Mesenchymal stem cell (in vitro differentiated cells and primary cell): ENCODE measurements around the gene LRRN2.

ENCODE experiments used
- DNase-seq: peaks from one replicate; pipeline ENCODE4 v3.0.0-alpha.2; 2013
- H2AFZ ChIP-seq: one replicate; pipeline ENCODE4 v1.6.1; 2013; ENCODE audit warnings: low read depth, mild to moderate bottlenecking, control low read depth, inconsistent platforms, low read length, moderate library complexity
- H2AK5ac ChIP-seq: 2 replicates; pipeline ENCODE4 v1.6.1; 2013; ENCODE audit warnings: low read length, moderate library complexity, mild to moderate bottlenecking, inconsistent platforms; ENCODE audit not compliant: severe bottlenecking
- H2BK120ac ChIP-seq: one replicate; pipeline ENCODE4 v1.6.1; 2013; ENCODE audit warnings: low read depth, mild to moderate bottlenecking, inconsistent platforms, low read length, moderate library complexity
- H2BK12ac ChIP-seq, 2 experiments: one replicate each; pipeline ENCODE4 v1.6.1; 2013; ENCODE audit warnings: inconsistent platforms in 2 of 2, low read length in 2 of 2, mild to moderate bottlenecking in 2 of 2, moderate library complexity in 2 of 2, control low read depth in 1 of 2
- H2BK15ac ChIP-seq: one replicate; pipeline ENCODE4 v1.6.1; 2013; ENCODE audit warnings: mild to moderate bottlenecking, low read depth, inconsistent platforms; ENCODE audit not compliant: poor library complexity, severe bottlenecking
- H2BK5ac ChIP-seq: 2 replicates; pipeline ENCODE4 v1.6.1; 2013; ENCODE audit warnings: low read depth, mild to moderate bottlenecking, low read length, control low read depth, inconsistent platforms; ENCODE audit not compliant: poor library complexity, severe bottlenecking
- H3K14ac ChIP-seq, 2 experiments: one replicate each; pipeline ENCODE4 v1.6.1; 2013; ENCODE audit warnings: inconsistent platforms in 2 of 2, low read length in 2 of 2, control low read depth in 1 of 2, mild to moderate bottlenecking in 1 of 2, moderate library complexity in 1 of 2
- H3K18ac ChIP-seq, 2 experiments: one replicate each; pipeline ENCODE4 v1.6.1; 2013; ENCODE audit warnings: inconsistent platforms in 2 of 2, low read length in 2 of 2, control low read depth in 1 of 2, low read depth in 1 of 2, mild to moderate bottlenecking in 1 of 2
- H3K23ac ChIP-seq, 2 experiments: one replicate each; pipeline ENCODE4 v1.6.1; 2013; ENCODE audit warnings: inconsistent platforms in 2 of 2, low read length in 2 of 2, mild to moderate bottlenecking in 2 of 2, moderate library complexity in 2 of 2, control low read depth in 1 of 2
- H3K27ac ChIP-seq: 2 replicates; pipeline ENCODE4 v1.5.1; 2013; ENCODE audit warnings: mild to moderate bottlenecking, moderate library complexity, low read length, control low read depth, inconsistent platforms; ENCODE audit not compliant: poor library complexity, severe bottlenecking
- H3K27me3 ChIP-seq, 2 experiments: 2 replicates each; pipeline versions ENCODE4 v1.6.1 to v1.7.0; 2013; ENCODE audit warnings: low read length in 2 of 2, mild to moderate bottlenecking in 2 of 2, moderate library complexity in 2 of 2, control low read depth in 1 of 2, inconsistent platforms in 1 of 2; ENCODE audit not compliant: control insufficient read depth in 1 of 2, insufficient read depth in 1 of 2
- H3K36me3 ChIP-seq, 2 experiments: 2 replicates each; pipeline versions ENCODE4 v1.6.1 to v1.7.0; 2013; ENCODE audit warnings: low read length in 2 of 2, control low read depth in 1 of 2, inconsistent platforms in 1 of 2, low read depth in 1 of 2, mild to moderate bottlenecking in 1 of 2; ENCODE audit not compliant: insufficient read depth in 2 of 2, control insufficient read depth in 1 of 2
- H3K4ac ChIP-seq, 2 experiments: one replicate each; pipeline ENCODE4 v1.6.1; 2013; ENCODE audit warnings: inconsistent platforms in 2 of 2, low read length in 2 of 2, mild to moderate bottlenecking in 2 of 2, moderate library complexity in 2 of 2, control low read depth in 1 of 2, low read depth in 1 of 2
- H3K4me1 ChIP-seq: 2 replicates; pipeline ENCODE4 v1.6.1; 2013; ENCODE audit warnings: low read depth, low read length, control low read depth; ENCODE audit not compliant: control insufficient read depth, insufficient read depth
- H3K4me2 ChIP-seq: 2 replicates; pipeline ENCODE4 v1.6.1; 2013; ENCODE audit warnings: low read length, mild to moderate bottlenecking, inconsistent platforms; ENCODE audit not compliant: poor library complexity, severe bottlenecking
- H3K4me3 ChIP-seq, 2 experiments: 2 replicates each; pipeline versions ENCODE4 v1.5.1 to v1.7.0; 2013; ENCODE audit warnings: low read length in 2 of 2, mild to moderate bottlenecking in 2 of 2, control low read depth in 1 of 2, low read depth in 1 of 2; ENCODE audit not compliant: insufficient read depth in 1 of 2
- H3K79me1 ChIP-seq: replicated peaks from 2 replicates; pipeline ENCODE4 v1.6.1; 2013; ENCODE audit warnings: mild to moderate bottlenecking, control low read depth, low read length, inconsistent platforms; ENCODE audit not compliant: poor library complexity, severe bottlenecking
- H3K9ac ChIP-seq: 2 replicates; pipeline ENCODE4 v1.7.0; 2013; ENCODE audit warnings: mild to moderate bottlenecking, low read length, moderate library complexity
- H3K9me3 ChIP-seq: 2 replicates; pipeline ENCODE4 v1.7.0; 2013; ENCODE audit warnings: mild to moderate bottlenecking, low read length; ENCODE audit not compliant: control insufficient read depth
- H4K8ac ChIP-seq: one replicate; pipeline ENCODE4 v1.6.1; 2013; ENCODE audit warnings: inconsistent platforms, mild to moderate bottlenecking, low read length, moderate library complexity
- H4K91ac ChIP-seq: one replicate; pipeline ENCODE4 v1.6.1; 2013; ENCODE audit warnings: mild to moderate bottlenecking, low read length, inconsistent platforms
- WGBS: methylation state at CpG from one replicate; pipeline ENCODE4 v1.1.7; 2013; ENCODE audit warnings: mixed read lengths; 5-methylcytosine and 5-hydroxymethylcytosine counted together

Gene LRRN2

DNA sequence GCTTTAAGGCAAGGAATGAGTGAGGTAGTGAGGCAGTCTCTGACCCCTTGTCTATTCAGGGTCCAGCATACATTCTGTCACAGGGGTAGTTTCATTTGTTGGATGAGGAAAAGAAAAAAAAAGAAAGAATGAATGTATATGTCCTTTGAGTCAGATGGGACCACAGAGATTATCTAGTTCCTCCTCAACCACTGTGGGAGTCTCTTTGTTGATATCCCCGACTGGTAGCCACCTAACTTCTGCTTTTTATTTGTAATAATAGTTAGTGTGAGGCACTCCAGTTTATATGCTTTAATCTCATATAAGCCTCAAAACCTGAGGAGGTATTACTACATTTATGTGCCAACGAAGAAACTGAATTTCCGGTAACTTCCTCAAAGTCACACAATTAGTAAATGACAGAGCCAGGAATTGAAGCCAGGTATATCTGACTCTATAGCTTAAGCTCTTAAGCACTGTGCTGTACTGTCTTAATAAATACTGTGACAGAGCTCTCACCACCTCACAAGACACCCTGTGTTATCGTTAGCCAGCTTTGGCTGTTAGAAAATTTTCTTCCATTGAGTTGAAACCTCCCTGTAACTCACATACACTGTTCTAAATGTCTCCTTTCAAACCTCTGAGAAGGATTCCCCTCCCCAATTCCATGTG lies 87.1 kb downstream of the LRRN2 start:
- Histone ChIP-seq H2BK15ac (no peak overlapping the region), H3K23ac (no peak overlapping the region), H2BK12ac (no peak overlapping the region), H3K27me3 (peaks cover 23 to 41% of the 10 kb centered on the region in 2 experiments), H3K9ac (no peak overlapping the region), H3K18ac (no peak overlapping the region), H2BK5ac (no peak overlapping the region), H2AFZ (no peak overlapping the region), H2AK5ac (no peak overlapping the region), H3K79me1 (no peaks in the 10 kb centered on the region), H3K27ac (no peak overlapping the region), H4K91ac (no peak overlapping the region), H3K9me3 (no peaks in the 10 kb centered on the region), H2BK120ac (no peak overlapping the region), H3K14ac (no peak overlapping the region), H3K4me3 (no peak overlapping the region), H3K4ac (no peak overlapping the region), H3K4me1 (peaks cover 4% of the 10 kb centered on the region), H3K36me3 (no peaks in the 10 kb centered on the region), H3K4me2 (no peak overlapping the region), H4K8ac (no peak overlapping the region)
- WGBS: 91% methylated on average over 4 of the region's 4 CpGs
- no peak for DNase-seq

DNA sequence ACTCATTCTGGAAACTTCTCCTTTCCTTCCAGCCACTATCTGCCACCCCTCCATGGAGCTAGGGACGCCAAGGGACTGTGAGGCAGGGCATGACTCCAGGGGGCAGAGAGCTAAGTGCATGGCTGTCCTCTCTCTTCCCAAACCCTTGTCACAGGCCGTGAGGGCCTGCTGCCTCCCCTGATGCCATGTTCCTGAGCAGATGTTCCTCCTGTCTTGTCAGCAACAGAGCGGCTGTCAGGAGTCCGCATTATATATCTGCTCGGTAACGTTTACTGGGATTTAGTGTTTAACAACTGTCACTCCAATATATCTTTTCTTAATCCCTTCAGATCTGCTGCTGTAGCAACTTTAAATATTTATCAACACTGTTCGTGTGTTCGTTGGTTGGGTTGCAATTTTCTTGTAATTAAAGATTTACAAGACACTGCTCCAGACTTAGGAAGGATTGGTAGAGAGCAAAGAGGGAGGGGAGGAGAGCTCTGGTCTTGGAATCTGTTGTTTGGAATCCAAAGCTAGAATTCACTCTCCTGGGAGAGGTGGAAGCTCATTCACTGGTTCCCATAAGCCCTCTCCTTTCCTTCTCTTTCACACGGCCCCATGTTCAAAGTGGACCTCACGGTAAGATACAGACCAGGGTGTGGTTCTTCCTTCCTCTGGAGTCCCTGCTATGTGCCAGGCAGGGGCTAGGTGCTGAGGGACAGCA lies 93.1 kb downstream of the LRRN2 start:
- Histone ChIP-seq H2AFZ (no peak overlapping the region), H3K9ac (no peak overlapping the region), H3K23ac (no peak overlapping the region), H3K36me3 (no peaks in the 10 kb centered on the region), H3K4me2 (no peak overlapping the region), H3K27ac (no peak overlapping the region), H4K91ac (no peak overlapping the region), H2BK5ac (no peak overlapping the region), H3K79me1 (no peaks in the 10 kb centered on the region), H3K4me3 (no peak overlapping the region), H3K4me1 (peaks cover 17% of the 10 kb centered on the region), H2BK12ac (no peak overlapping the region), H3K14ac (peak overlapping the region in 1 of 2 experiments; percentile 68), H4K8ac (peak overlapping the region; percentile 52), H2BK120ac (no peak overlapping the region), H3K27me3 (no peaks in the 10 kb centered on the region), H3K4ac (no peak overlapping the region), H3K9me3 (no peaks in the 10 kb centered on the region), H2BK15ac (no peak overlapping the region), H3K18ac (peak overlapping the region in 1 of 2 experiments; percentile 71), H2AK5ac (no peak overlapping the region)
- DNase-seq: peak; percentile 24
- 48% methylated on average over 7 of the region's 10 CpGs for WGBS

DNA sequence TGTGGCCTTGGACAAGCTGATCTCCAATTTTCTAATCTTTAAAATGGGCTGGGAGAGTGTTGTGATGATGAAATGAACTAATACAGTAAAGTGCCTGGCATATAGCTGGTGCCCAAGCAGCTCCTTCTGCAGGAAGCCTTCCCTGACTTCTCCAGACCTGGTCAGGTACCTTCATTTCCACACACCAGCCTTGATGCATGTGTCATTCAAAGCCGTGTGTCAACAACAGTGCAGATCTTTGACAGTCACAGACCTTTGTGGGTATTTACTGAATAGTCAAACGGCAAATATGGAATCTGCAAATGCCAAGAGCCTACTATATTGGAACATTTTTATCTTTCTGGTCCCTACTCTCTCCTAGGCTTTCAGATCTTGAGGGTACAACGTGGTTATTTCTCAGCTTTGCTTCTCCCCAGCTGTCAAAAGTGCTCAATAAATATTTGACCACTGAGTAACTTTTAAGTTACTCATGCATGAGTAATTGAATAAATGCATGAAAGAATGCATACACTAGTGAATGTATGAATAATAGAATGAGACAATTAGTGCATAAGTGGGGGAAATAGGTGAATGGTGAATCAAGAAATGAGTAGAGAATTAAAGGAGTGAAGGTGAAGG lies 94.0 kb downstream of the LRRN2 start:
- H3K9me3 ChIP-seq: no peaks in the 10 kb centered on the region

GRCh38 chr1:204589409-204590038 lies 96.0 kb downstream of the LRRN2 start:
- WGBS: 79% methylated on average over 8 of the region's 8 CpGs
- no peak overlapping the region for H2BK5ac ChIP-seq
- H2BK120ac ChIP-seq: no peak overlapping the region
- H3K27me3 ChIP-seq: no peaks in the 10 kb centered on the region
- no peak for DNase-seq
- H3K36me3 ChIP-seq: no peaks in the 10 kb centered on the region
- no peak overlapping the region for H3K23ac ChIP-seq
- no peaks in the 10 kb centered on the region for H3K9me3 ChIP-seq
- no peak overlapping the region for H3K14ac ChIP-seq
- no peak overlapping the region for H2BK12ac ChIP-seq
- H4K8ac ChIP-seq: no peak overlapping the region
- H3K9ac ChIP-seq: no peak overlapping the region
- H3K4ac ChIP-seq: no peak overlapping the region
- H2AK5ac ChIP-seq: peak overlapping the region; percentile 39
- no peak overlapping the region for H3K4me2 ChIP-seq
- H2AFZ ChIP-seq: no peak overlapping the region
- H4K91ac ChIP-seq: no peak overlapping the region
- no peak overlapping the region for H3K27ac ChIP-seq
- H2BK15ac ChIP-seq: no peak overlapping the region
- peaks cover 15% of the 10 kb centered on the region for H3K4me1 ChIP-seq
- no peak overlapping the region for H3K4me3 ChIP-seq
- H3K18ac ChIP-seq: no peak overlapping the region
- no peaks in the 10 kb centered on the region for H3K79me1 ChIP-seq

More for the DNA sequence above, 94.0 kb downstream of the LRRN2 start:
- Histone ChIP-seq H3K4me2 (no peak overlapping the region), H3K27me3 (no peaks in the 10 kb centered on the region), H3K27ac (no peak overlapping the region), H4K91ac (no peak overlapping the region), H3K18ac (peak overlapping the region in 1 of 2 experiments; percentile 35), H3K9ac (no peak overlapping the region), H2BK120ac (no peak overlapping the region), H3K79me1 (no peaks in the 10 kb centered on the region), H2BK12ac (no peak overlapping the region), H2AK5ac (no peak overlapping the region), H3K4me1 (peaks cover 17% of the 10 kb centered on the region), H3K4ac (no peak overlapping the region), H2BK15ac (no peak overlapping the region), H2BK5ac (no peak overlapping the region), H3K14ac (no peak overlapping the region), H3K36me3 (no peaks in the 10 kb centered on the region), H3K23ac (no peak overlapping the region), H4K8ac (no peak overlapping the region), H3K4me3 (no peak overlapping the region), H2AFZ (no peak overlapping the region)
- WGBS: 10% methylated on average over 3 of the region's 3 CpGs
- DNase-seq: peak; percentile 43
